Brain microvascular endothelial cell (primary cell): ENCODE measurements around the gene CLEC4G.

ENCODE experiments used
- DNase-seq: peaks from one replicate; pipeline ENCODE4 v3.0.0-alpha.2; 2020
- H3K27ac ChIP-seq: fragments of 250-450 bp; sonication (Bioruptor Pico); 2 replicates; pipeline ENCODE4 v1.5.1; 2020; ENCODE audit warnings: mild to moderate bottlenecking, moderate library complexity
- H3K27me3 ChIP-seq: fragments of 250-450 bp; sonication (Bioruptor Pico); replicated peaks from 2 replicates; pipeline ENCODE4 v1.5.1; 2020; ENCODE audit warnings: mild to moderate bottlenecking
- H3K36me3 ChIP-seq: fragments of 250-450 bp; sonication (Bioruptor Pico); replicated peaks from 2 replicates; pipeline ENCODE4 v1.5.1; 2020; ENCODE audit warnings: mild to moderate bottlenecking
- H3K4me3 ChIP-seq: 2 replicates; pipeline ENCODE4 v1.5.1; 2011; ENCODE audit warnings: low read depth, mild to moderate bottlenecking, control low read depth, low read length, moderate library complexity
- CTCF ChIP-seq: IDR thresholded peaks from 2 replicates; pipeline ENCODE4 v1.5.1; 2011; ENCODE audit warnings: low read depth, mild to moderate bottlenecking, moderate library complexity, low read length, control low read depth, inconsistent platforms; ENCODE audit errors: missing control alignments
- in situ Hi-C: cut with HindIII; loops from 2 replicates; pipeline ENCODE4 v1.10.0; 2017; ENCODE audit warnings: low sequenced_read_pairs, low pct_ligation_motif_present

CLEC4G gene

GRCh38 chr19:7729211-7729610 lies 2.7 kb downstream of the CLEC4G start:
- no peak for DNase-seq
- Histone ChIP-seq H3K4me3 (no peak overlapping the region), H3K27ac (no peak overlapping the region), H3K27me3 (peaks cover 32% of the 10 kb centered on the region), H3K36me3 (no peaks in the 10 kb centered on the region)
- in situ Hi-C loops: no loop called here
- TF ChIP-seq CTCF: no peak

GRCh38 chr19:7725791-7726190 lies 6.1 kb downstream of the CLEC4G start:
- H3K27ac ChIP-seq: no peak overlapping the region
- H3K4me3 ChIP-seq: no peak overlapping the region
- H3K36me3 ChIP-seq: no peaks in the 10 kb centered on the region
- peaks cover 23% of the 10 kb centered on the region for H3K27me3 ChIP-seq
- in situ Hi-C loops: no loop called here
- TF ChIP-seq CTCF: no peak
- no peak for DNase-seq

- no peak for DNase-seq
- Histone ChIP-seq H3K27ac (no peak overlapping the region), H3K36me3 (no peaks in the 10 kb centered on the region), H3K27me3 (no peaks in the 10 kb centered on the region), H3K4me3 (no peak overlapping the region)
- in situ Hi-C loops: no loop called here
- TF ChIP-seq CTCF: no peak
Observed at GRCh38 chr19:7722231-7722651, 9.7 kb downstream of the CLEC4G start.

GRCh38 chr19:7720351-7720750 lies 11.6 kb downstream of the CLEC4G start:
- Histone ChIP-seq H3K27ac (no peak overlapping the region), H3K27me3 (no peaks in the 10 kb centered on the region), H3K36me3 (no peaks in the 10 kb centered on the region), H3K4me3 (no peak overlapping the region)
- TF ChIP-seq CTCF: no peak
- in situ Hi-C loops: no loop called here
- no peak for DNase-seq

- H3K4me3 ChIP-seq: no peak overlapping the region
- TF ChIP-seq CTCF: no peak
- no peaks in the 10 kb centered on the region for H3K36me3 ChIP-seq
- H3K27ac ChIP-seq: no peak overlapping the region
- no peaks in the 10 kb centered on the region for H3K27me3 ChIP-seq
- in situ Hi-C loops: no loop called here
- DNase-seq: no peak
Observed at GRCh38 chr19:7718668-7719067, 13.2 kb downstream of the CLEC4G start.

- H3K4me3 ChIP-seq: no peak overlapping the region
- no peaks in the 10 kb centered on the region for H3K36me3 ChIP-seq
- H3K27me3 ChIP-seq: no peaks in the 10 kb centered on the region
- DNase-seq: no peak
- in situ Hi-C loops: no loop called here
- H3K27ac ChIP-seq: no peak overlapping the region
- TF ChIP-seq CTCF: no peak
Observed at GRCh38 chr19:7716762-7717161, 15.1 kb downstream of the CLEC4G start.
